D721Med (cell line): ENCODE results near the gene NAPA.

Source experiments
- DNase-seq: peaks from one replicate; pipeline ENCODE4 v3.0.0; 2011; ENCODE audit warnings: low spot score; ENCODE audit not compliant: insufficient read length
- FAIRE-seq: peaks from 2 replicates; lab custom pipeline; 2011; peaks lifted over from hg19 to GRCh38; lab: Jason Lieb, UNC
- CTCF ChIP-seq: IDR thresholded peaks from 2 replicates; pipeline ENCODE4 v1.5.1; 2012; ENCODE audit warnings: mild to moderate bottlenecking, control low read depth; ENCODE audit not compliant: insufficient read depth; ENCODE audit errors: missing control alignments

Gene NAPA

DNA sequence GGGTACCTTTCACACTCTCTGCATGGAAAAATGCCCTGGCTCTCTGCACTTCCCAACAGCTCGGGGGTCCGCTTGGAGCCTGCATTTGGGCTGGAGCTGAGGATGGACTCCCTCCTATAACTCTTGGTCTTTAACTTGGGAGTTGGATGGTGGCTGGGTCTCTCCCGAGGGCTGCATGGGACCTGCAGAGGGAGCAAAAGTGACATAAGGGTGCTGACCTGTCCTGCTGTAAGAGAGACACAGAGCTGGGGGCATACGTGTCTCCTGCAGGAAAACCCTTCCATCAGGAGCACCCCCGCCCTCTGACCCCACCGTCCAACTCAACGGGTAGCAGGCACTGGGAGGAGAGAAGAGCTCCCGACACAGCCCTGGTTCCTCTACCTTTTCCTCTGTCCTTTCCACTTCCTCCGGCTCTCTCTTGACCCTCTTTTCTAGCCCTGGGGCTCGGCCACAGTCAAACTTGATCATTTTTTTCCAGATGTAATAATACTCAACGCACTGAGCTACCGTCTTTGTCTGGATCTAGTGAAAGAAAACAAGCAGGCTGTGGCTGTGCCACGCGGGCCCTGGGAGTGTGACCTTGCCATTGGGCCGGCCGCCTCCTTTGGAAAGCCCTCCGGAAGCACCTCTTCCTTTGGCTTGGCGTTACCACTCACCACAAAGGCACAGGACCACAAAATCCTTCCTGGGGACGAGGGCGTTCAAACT, 6.8 kb upstream of the NAPA start:
- no peak for TF ChIP-seq CTCF
- DNase-seq (no peak), FAIRE-seq (no peak)

DNA sequence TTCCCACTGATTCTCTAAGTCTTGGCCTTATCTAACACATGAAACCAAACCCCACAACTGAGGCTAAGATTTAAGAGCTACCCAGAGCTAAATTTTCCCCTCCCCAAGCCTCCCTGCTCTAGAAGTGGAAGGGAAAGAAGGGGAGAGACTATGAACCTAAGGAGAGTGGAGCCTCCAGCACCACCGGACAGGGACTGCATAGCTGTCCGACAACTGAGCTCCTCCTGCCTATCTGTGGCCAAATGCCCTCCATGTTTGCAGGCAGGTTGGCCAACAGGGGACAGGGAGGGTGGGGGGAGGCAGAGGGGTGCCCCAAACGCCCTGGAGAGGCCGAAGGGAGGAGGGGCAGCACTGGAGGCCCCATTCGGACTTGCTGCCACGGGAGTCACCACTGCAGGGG, 6.0 kb upstream of the NAPA start:
- no peak for DNase-seq
- TF ChIP-seq CTCF = no peak

DNA sequence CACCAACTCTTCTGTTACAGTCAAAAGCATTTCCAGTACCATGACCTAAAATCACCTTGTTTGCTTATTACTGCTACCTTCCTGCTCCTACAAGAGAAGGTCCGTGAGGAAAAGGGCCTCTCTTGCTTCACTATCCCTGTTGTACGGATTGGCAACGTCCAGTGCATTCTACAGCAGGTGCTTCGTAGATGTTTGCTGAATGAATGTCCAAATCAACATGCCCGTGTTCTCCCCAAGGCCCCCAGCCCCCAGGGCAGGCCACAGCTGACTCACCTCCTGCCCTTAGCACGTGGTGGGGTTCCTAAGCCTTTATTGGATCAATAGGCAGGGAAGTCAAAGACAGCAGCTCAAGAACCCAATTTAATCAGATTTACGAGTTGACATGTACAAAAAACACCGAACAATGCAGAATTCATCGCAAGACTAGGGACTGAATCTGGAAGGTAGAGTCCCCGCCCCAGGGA, 5.5 kb upstream of the NAPA start:
- FAIRE-seq = no peak
- no peak for TF ChIP-seq CTCF
- no peak for DNase-seq

More for the DNA sequence above, 6.0 kb upstream of the NAPA start:
- FAIRE-seq = no peak

DNA sequence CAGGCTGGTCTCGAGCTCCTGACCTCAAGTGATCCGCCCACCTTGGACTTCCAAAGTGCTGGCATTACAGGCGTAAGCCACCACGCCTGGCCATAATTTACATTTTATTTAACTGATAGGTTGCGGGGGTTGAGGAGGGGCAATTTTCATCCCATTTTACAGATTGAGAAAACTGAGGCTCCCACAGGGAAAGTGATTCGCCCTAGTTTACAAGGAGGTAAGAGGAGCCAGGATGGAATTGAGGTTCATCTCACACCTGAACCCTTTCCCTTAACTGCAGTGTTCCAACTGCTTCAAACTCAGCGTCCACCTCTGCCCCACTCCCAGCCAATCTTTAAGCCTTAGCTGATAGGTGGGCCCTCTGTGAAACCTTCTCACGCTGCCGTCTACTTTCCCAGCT, 4.0 kb upstream of the NAPA start:
- no peak for DNase-seq
- TF ChIP-seq CTCF = no peak
- FAIRE-seq = no peak

DNA sequence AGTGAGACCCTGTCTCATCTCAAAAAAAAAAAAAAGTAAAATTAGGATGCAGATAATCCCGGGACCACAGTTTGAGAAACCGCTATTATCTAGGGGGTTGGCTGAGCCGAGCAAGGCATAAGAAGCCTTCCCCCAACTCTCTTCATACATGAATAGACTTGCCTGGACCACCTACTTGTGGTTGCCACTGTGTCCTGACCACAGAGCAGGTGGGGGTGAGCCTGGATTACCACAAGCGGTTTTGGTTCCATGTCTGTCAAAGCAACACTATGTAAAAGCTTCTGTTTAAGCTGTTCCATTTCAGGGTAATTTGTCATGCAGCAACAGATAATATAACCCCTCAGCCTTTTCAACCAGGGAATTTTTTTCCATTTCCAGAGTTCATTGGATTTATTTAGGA, 3.3 kb upstream of the NAPA start:
- no peak for FAIRE-seq
- DNase-seq = no peak
- TF ChIP-seq CTCF = no peak

DNA sequence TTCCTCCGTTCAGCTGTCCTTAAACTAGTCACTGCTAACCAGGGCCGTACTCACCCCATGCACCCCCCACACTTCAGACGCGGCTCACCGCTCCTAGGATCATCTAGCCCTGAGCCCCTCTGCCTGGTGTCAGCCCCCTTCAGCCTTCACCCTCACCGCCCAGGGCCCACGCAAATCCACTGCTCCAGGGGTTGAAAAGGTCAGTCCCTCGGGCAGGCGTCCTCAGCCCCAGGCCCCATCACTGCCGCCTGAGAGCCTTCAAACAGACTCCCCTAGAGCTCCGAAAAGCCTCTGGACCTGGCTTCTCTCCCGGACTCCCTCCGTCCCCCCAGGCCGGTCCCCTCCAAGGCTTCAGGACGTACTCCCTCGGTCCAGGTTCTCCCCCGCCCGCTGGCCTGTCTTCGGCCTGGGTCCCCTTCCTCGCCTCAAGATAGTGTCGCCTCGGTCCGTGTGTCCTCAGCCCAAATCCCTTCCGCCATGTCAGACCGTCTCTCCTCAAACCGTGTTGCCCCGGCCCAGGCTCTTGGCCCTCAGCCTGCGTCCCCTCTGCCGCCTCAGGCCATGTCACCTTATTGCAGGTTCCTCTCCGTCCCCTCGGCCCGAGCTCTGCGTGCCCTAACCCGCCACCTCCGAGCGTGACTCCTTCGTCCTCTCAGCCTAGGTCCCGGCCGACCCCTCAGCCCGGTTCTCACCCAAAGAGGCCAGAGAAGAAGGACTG, 553 bp downstream of the NAPA start:
- no peak for TF ChIP-seq CTCF
- DNase-seq (no peak), FAIRE-seq (no peak)

DNA sequence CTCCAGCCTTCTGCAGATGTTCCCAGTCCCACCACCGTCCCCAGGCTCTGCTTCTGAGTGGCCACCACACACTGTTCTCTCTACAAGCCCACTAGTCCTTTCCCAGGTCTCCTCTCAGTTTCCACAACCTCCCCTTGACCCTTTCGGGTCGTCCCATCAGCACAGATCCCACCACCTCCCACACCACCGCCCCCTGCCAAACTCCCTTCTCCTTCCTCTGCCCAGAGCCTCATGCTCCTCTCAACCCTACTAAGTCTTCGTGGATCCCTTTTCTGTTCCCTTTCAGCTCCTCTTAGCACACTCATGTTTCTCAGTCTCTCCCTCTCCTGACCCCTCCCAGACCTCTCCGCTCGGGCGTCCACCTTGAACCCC, 1.9 kb downstream of the NAPA start:
- TF ChIP-seq CTCF = no peak
- FAIRE-seq = no peak

More for the DNA sequence above, 1.9 kb downstream of the NAPA start:
- DNase-seq = no peak
